GM12891 (cell line): ENCODE results near the gene EEF2K.

Experiments used
- DNase-seq: peaks from one replicate; pipeline ENCODE4 v3.0.0; 2011; ENCODE audit warnings: low spot score; ENCODE audit not compliant: insufficient read length
- FAIRE-seq: peaks from 2 replicates; lab custom pipeline; 2011; peaks lifted over from hg19 to GRCh38; lab: Jason Lieb, UNC
- PAX5 ChIP-seq: IDR thresholded peaks from 2 replicates; pipeline ENCODE4 v1.6.1; 2011; ENCODE audit warnings: low read length, moderate library complexity, mild to moderate bottlenecking; ENCODE audit not compliant: insufficient read depth, severe bottlenecking
- POLR2A ChIP-seq: IDR thresholded peaks from 2 replicates; pipeline ENCODE4 v1.6.1; 2011; ENCODE audit warnings: low read depth, low read length, control low read depth
- POLR2AphosphoS5 ChIP-seq: IDR thresholded peaks from 2 replicates; pipeline ENCODE4 v1.6.1; 2011; ENCODE audit warnings: low read depth, low read length, control low read depth
- POU2F2 ChIP-seq: IDR thresholded peaks from 2 replicates; pipeline ENCODE4 v1.6.1; 2011; ENCODE audit warnings: low read depth, mild to moderate bottlenecking, control low read depth, low read length, moderate library complexity
- SPI1 ChIP-seq: IDR thresholded peaks from 2 replicates; pipeline ENCODE4 v1.6.1; 2011; ENCODE audit warnings: low read depth, low read length, control low read depth
- TAF1 ChIP-seq: IDR thresholded peaks from 2 replicates; pipeline ENCODE4 v1.6.1; 2011; ENCODE audit warnings: low read depth, low read length, control low read depth

EEF2K gene

GRCh38 chr16:22239131-22239805 lies 33.2 kb downstream of the EEF2K start:
- TF ChIP-seq PAX5 (no peak), POLR2AphosphoS5 (no peak), POU2F2 (no peak), POLR2A (no peak), TAF1 (no peak), SPI1 (no peak)
- no peak for DNase-seq
- no peak for FAIRE-seq

DNA sequence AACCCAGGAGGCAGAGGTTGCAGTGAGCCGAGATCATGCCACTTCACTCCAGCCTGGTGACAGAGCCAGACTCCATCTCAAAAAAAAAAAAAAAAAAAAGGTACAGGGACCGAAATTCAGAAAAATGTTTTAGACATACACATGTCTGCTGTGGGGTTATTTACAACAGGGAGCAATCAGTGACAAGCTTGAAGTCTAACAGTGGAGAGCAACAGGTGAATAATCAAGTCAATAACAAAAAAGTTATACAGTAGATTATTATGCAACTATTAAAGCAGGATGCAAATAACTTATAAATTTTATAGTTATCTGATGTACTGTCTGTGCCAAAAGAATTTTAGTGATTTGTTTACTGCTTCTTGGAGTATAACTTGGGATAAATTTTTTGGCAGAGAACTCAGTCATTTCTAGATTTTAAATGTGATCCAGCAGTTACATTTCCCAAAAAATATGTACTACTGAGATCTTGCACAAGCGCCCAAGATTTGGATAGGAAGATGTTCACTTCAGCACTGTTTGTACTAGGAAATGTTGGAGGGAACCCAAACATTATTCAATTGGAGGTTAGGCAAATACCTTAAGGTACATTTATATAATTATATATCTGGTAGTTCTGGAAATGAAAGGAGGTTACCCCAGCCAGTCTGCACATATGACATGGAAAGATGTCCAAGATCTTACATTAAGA lies 34.1 kb downstream of the EEF2K start:
- FAIRE-seq, result peak; percentile 20
- no peak for DNase-seq

DNA sequence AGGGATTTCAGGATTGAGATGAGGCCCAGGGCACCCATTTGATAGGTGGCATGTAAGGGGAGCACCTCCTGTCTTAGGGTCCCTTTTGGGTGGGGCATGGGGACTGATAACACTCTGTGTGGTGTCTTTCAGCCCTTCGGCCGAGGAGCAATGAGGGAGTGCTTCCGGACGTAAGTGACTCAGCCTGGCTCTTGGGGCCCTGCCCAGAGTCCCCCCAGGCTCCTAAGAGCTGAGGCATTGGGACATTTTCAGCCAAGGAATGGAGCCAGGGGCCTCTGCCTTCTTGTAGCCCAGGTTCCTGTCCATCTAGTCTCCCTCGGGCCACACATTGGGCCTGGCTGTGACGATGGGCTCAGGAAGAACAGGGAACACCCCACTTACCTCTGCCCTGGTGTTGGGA lies 44.4 kb downstream of the EEF2K start:
- FAIRE-seq, result no peak
- TF ChIP-seq POU2F2, result no peak
- no peak for TF ChIP-seq POLR2A
- no peak for TF ChIP-seq SPI1
- TF ChIP-seq POLR2AphosphoS5, result no peak
- TF ChIP-seq PAX5, result no peak
- no peak for TF ChIP-seq TAF1
- DNase-seq, result no peak

More for the DNA sequence above, 34.1 kb downstream of the EEF2K start:
- TF ChIP-seq TAF1 (no peak), POU2F2 (no peak), POLR2AphosphoS5 (no peak), PAX5 (no peak), SPI1 (no peak), POLR2A (no peak)

- DNase-seq, result no peak
- TF ChIP-seq POLR2AphosphoS5 (no peak), POLR2A (no peak), TAF1 (no peak), POU2F2 (no peak), PAX5 (no peak), SPI1 (no peak)
- FAIRE-seq, result no peak
Observed at GRCh38 chr16:22252317-22252716, 46.2 kb downstream of the EEF2K start.

- FAIRE-seq, result no peak
- DNase-seq, result no peak
- TF ChIP-seq TAF1 (no peak), SPI1 (no peak)
Observed at GRCh38 chr16:22253272-22253671, 47.2 kb downstream of the EEF2K start.

DNA sequence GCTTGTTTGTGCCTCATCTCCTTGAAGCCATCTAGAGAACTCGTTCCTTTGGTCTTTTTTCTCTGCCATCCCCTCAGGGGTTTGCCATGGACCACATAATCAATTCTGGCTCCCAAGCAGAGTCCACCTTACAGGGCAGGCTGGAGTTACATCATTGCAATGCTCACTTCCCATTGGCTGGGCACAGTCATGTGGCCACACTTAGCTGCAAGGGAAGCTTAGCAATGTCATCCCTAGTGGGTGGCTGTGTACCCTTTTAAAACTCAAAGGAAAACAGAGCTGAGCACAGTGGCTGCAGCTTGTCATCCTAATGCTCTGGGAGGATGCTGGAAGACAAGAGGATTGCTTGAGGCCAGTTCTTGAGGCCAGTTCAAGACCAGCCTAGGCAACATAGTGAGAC lies 49.3 kb downstream of the EEF2K start:
- FAIRE-seq, result no peak
- DNase-seq, result no peak
- TF ChIP-seq PAX5 (no peak), SPI1 (no peak), POU2F2 (no peak), POLR2A (no peak), POLR2AphosphoS5 (no peak), TAF1 (no peak)

DNA sequence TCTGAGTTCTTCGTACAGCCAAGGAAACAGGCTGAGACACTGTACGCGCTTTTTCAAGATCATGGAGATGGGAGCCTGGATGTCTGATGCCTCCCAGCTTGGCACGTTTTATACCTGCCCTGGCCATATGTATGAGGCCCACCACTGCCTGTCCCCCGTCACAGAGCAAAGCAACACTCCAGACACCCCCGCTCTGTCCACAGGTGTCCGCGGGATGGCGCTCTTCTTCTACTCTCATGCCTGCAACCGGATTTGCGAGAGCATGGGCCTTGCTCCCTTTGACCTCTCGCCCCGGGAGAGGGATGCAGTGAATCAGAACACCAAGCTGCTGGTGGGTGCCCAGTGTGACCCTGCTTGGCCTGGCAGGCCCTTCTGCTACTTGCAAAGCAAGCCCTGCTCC lies 51.4 kb downstream of the EEF2K start:
- DNase-seq (no peak), FAIRE-seq (no peak)
- TF ChIP-seq POLR2AphosphoS5 (no peak), PAX5 (no peak), POLR2A (no peak), POU2F2 (no peak), SPI1 (no peak), TAF1 (no peak)

- no peak for TF ChIP-seq PAX5
- no peak for TF ChIP-seq POLR2AphosphoS5
- no peak for TF ChIP-seq POLR2A
- TF ChIP-seq SPI1, result no peak
- no peak for FAIRE-seq
- DNase-seq, result no peak
Observed at GRCh38 chr16:22260490-22260889, 54.4 kb downstream of the EEF2K start.

- FAIRE-seq, result no peak
- no peak for DNase-seq
- TF ChIP-seq POLR2AphosphoS5, result no peak
- TF ChIP-seq PAX5, result no peak
- no peak for TF ChIP-seq SPI1
- TF ChIP-seq POLR2A, result no peak
- TF ChIP-seq POU2F2, result no peak
- TF ChIP-seq TAF1, result no peak
Observed at GRCh38 chr16:22262460-22262859, 56.4 kb downstream of the EEF2K start.

DNA sequence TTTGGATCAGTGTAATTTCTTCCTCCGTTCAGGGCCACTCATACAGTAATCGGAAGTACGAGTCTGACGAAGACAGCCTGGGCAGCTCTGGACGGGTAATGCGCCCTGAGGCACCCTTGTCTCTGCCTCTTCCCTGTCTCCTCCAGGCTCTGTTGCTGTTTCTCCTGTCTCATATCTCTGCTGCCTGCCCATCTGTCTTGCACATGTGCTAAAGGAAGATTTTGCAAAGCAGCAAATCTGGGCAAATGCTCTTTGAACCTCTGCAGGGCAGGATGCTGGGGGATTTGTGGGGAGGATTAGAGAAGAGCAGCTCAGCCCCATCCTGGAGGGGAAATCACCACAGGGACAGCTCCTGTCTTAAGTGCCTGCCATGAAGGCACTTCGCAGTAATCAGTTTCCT lies 58.7 kb downstream of the EEF2K start:
- no peak for FAIRE-seq
- TF ChIP-seq POU2F2, result no peak
- no peak for TF ChIP-seq TAF1
- TF ChIP-seq PAX5, result no peak

More for the DNA sequence above, 58.7 kb downstream of the EEF2K start:
- no peak for DNase-seq
